HepG2 (cell line): ENCODE data around the gene RRP8. TPM values are rescaled to one million over a fixed set of nuclear protein-coding genes. Genes with fewer than 3 reads are reported as not detected.

Experiments used
- ATAC-seq: fragments of 200-7000 bp; cut with Tn5 transposase; 3 replicates; pipeline ENCODE4 v1.9.1; 2020; ENCODE audit warnings: mild to moderate bottlenecking, moderate library complexity
- BruUV-seq: library from RNA; stranded (reverse); fragments of 400-500 nt; replicated peaks from 2 replicates; lab custom pipeline; 2021; lab: Mats Ljungman, UMichigan
- CTCF ChIA-PET: fragments of 300-600 bp; formaldehyde crosslinking; extraction: SDS; loops from one replicate; lab custom pipeline; 2021; ENCODE audit warnings: low total read pairs, inconsistent platforms, low intra/inter-chr PET ratio; lab: Yijun Ruan, JAX
- POLR2A ChIA-PET: fragments of 350-600 bp; sonication (Branson Sonifier 250); formaldehyde crosslinking; loops from one replicate; lab custom pipeline; 2020; ENCODE audit warnings: antibody characterized with exemption, inconsistent platforms; lab: Yijun Ruan, JAX
- DNase-seq: peaks from one replicate; pipeline ENCODE4 v3.0.0-alpha.2; 2015; ENCODE audit warnings: low spot score
- FAIRE-seq: peaks from 3 replicates; lab custom pipeline; 2011; peaks lifted over from hg19 to GRCh38; lab: Jason Lieb, UNC
- H2AFZ ChIP-seq: one replicate; pipeline ENCODE4 v1.6.1; 2011; ENCODE audit warnings: low read length, inconsistent platforms
- H3K27ac ChIP-seq: fragments of 300-600 bp; 3 replicates; pipeline ENCODE4 v1.8.0; 2011; ENCODE audit warnings: mixed run types, mild to moderate bottlenecking, mixed read lengths, low read length, inconsistent platforms; ENCODE audit not compliant: insufficient read depth; ENCODE audit errors: extremely low read length
- H3K27me3 ChIP-seq, 2 experiments: fragments of 200-600 bp in 1 of 2; 2 replicates in 1 of 2; 3 replicates in 1 of 2; pipeline versions ENCODE4 v1.6.0 to v1.8.0; 2011; ENCODE audit warnings: low read length in 2 of 2, mild to moderate bottlenecking in 2 of 2, moderate library complexity in 2 of 2, inconsistent platforms in 1 of 2; ENCODE audit not compliant: insufficient read depth in 2 of 2, control insufficient read depth in 1 of 2
- H3K36me3 ChIP-seq, 2 experiments: fragments of 200-600 bp in 1 of 2; replicated peaks in 1 of 2; 2 replicates in 1 of 2; 3 replicates in 1 of 2; pipeline versions ENCODE4 v1.5.1 to v1.8.0; 2011; ENCODE audit warnings: low read length in 2 of 2, inconsistent platforms in 1 of 2; ENCODE audit not compliant: insufficient read depth in 2 of 2, control insufficient read depth in 1 of 2
- H3K4me1 ChIP-seq: 2 replicates; pipeline ENCODE4 v1.5.1; 2012; ENCODE audit warnings: low read length, inconsistent platforms; ENCODE audit not compliant: insufficient read depth
- H3K4me2 ChIP-seq: 2 replicates; pipeline ENCODE4 v1.6.0; 2011; ENCODE audit warnings: low read depth, low read length, inconsistent platforms
- H3K4me3 ChIP-seq, 3 experiments: fragments of 200-600 bp in 1 of 3; sonication (generic), shearing (Covaris generic) in 1 of 3; replicated peaks in 1 of 3; 2 replicates each; pipeline ENCODE4 v1.5.1; 2011 to 2016; ENCODE audit warnings: low read length in 3 of 3, inconsistent platforms in 2 of 3, low read depth in 2 of 3, mild to moderate bottlenecking in 2 of 3, control low read depth in 1 of 3, mixed read lengths in 1 of 3; ENCODE audit not compliant: insufficient read depth in 1 of 3
- H3K79me2 ChIP-seq: one replicate; pipeline ENCODE4 v1.6.1; 2011; ENCODE audit warnings: low read length, inconsistent platforms; ENCODE audit not compliant: insufficient read depth
- H3K9ac ChIP-seq: 2 replicates; pipeline ENCODE4 v1.6.0; 2011; ENCODE audit warnings: mild to moderate bottlenecking, low read depth, low read length, inconsistent platforms; ENCODE audit not compliant: insufficient read depth
- H3K9me3 ChIP-seq: 2 replicates; pipeline ENCODE4 v1.5.1; 2012; ENCODE audit warnings: mild to moderate bottlenecking, low read length
- H4K20me1 ChIP-seq: 2 replicates; pipeline ENCODE4 v1.6.0; 2011; ENCODE audit warnings: inconsistent platforms, mild to moderate bottlenecking, low read length, moderate library complexity; ENCODE audit not compliant: insufficient read depth
- CEBPZ ChIP-seq: IDR thresholded peaks from 2 replicates; pipeline ENCODE4 v1.6.1; 2012; ENCODE audit warnings: low read length, improper control_type of control experiment
- GTF2F1 ChIP-seq: fragments of 150-350 bp; IDR thresholded peaks from 2 replicates; pipeline ENCODE4 v1.6.1; 2014; ENCODE audit warnings: low read length
- NFKB2 ChIP-seq: sonication (generic); formaldehyde crosslinking; IDR thresholded peaks from 2 replicates; pipeline ENCODE4 v1.4.0; 2020; ENCODE audit warnings: missing genetic modification reagents, borderline replicate concordance
- ZBTB49 ChIP-seq: sonication (generic); formaldehyde crosslinking; IDR thresholded peaks from 2 replicates; pipeline ENCODE4 v1.4.0; 2020; ENCODE audit warnings: missing genetic modification reagents, borderline replicate concordance
- ZNF205 ChIP-seq: IDR thresholded peaks from 2 replicates; pipeline ENCODE4 v1.6.1; 2018; ENCODE audit warnings: missing biosample characterization, missing genetic modification reagents
- ZNF256 ChIP-seq: sonication (generic); formaldehyde crosslinking; conservative IDR thresholded peaks from 2 replicates; pipeline ENCODE4 v1.4.0; 2020; ENCODE audit warnings: missing genetic modification reagents
- ZNF646 ChIP-seq: sonication (generic); formaldehyde crosslinking; IDR thresholded peaks from 2 replicates; pipeline ENCODE4 v1.9.0; 2021; ENCODE audit warnings: mild to moderate bottlenecking, missing genetic modification reagents
- ZUFSP ChIP-seq: sonication (generic); formaldehyde crosslinking; IDR thresholded peaks from 2 replicates; pipeline ENCODE4 v1.9.0; 2021; ENCODE audit warnings: missing genetic modification reagents, mild to moderate bottlenecking, borderline replicate concordance
- WGBS: methylation state at CpG from one replicate; pipeline ENCODE4 v1.1.6; 2017; ENCODE audit warnings: low lambda C conversion rate; 5-methylcytosine and 5-hydroxymethylcytosine counted together
- in situ Hi-C: cut with HindIII; loops from 2 replicates; pipeline ENCODE4 v1.10.0; 2017; ENCODE audit warnings: low pct_unique_long_range_greater_than_20kb; ENCODE audit not compliant: extremely low pct_ligation_motif_present
- intact Hi-C: fragments of 100-400 bp; cut with micrococcal nuclease; formaldehyde crosslinking; loops from one replicate; pipeline ENCODE4 v1.10.0; 2022; ENCODE audit not compliant: unreplicated experiment
- polyA plus RNA-seq, 8 experiments: library from polyadenylated mRNA; depleted of rRNA in 3 of 8; stranded (reverse) in 7 of 8; unstranded in 1 of 8; fragments of >200 nt; fragmentation: Illumina TruSeq in 4 of 8; extraction: Trizol in 4 of 8; gene quantifications; 2 replicates each; pipeline versions ENCODE4 v1.2.1 to v1.2.3, GENCODE V29; 2011 to 2016; ENCODE audit warnings: low read depth in 4 of 8, missing spikeins in 1 of 8, mixed read lengths in 1 of 8; ENCODE audit not compliant: insufficient read depth in 1 of 8
- total RNA-seq, 5 experiments: library from RNA; depleted of rRNA; stranded (reverse); fragments of >200 nt; fragmentation: Illumina TruSeq; extraction: Trizol; gene quantifications; 2 replicates each; pipeline ENCODE4 v1.2.3, GENCODE V29; 2016; ENCODE audit warnings: low read depth in 1 of 5

Gene RRP8
- total and polyA plus RNA-seq, 2 of the 13 experiments (the other 11 are each of a cell fraction or from before 2014, with no cell fraction given), result 7.2 to 21.6 TPM

- no TSS peak for BruUV-seq
- DNase-seq (no peak), FAIRE-seq (no peak), ATAC-seq (no peak)
- H4K20me1 ChIP-seq, result no peaks in the 10 kb centered on the region
- H2AFZ ChIP-seq, result no peak overlapping the region
- no peak overlapping the region for H3K9ac ChIP-seq
- no peaks in the 10 kb centered on the region for H3K27me3 ChIP-seq
- in situ Hi-C loops, result no loop called here
- H3K4me1 ChIP-seq, result no peaks in the 10 kb centered on the region
- H3K27ac ChIP-seq, result no peak overlapping the region
- POLR2A ChIA-PET, result no interaction called here
- no peaks in the 10 kb centered on the region for H3K79me2 ChIP-seq
- no peak overlapping the region for H3K4me2 ChIP-seq
- peaks cover 16% of the 10 kb centered on the region for H3K9me3 ChIP-seq
- no peaks in the 10 kb centered on the region for H3K36me3 ChIP-seq
- intact Hi-C loops, result no loop called here
- CTCF ChIA-PET, result no interaction called here
- H3K4me3 ChIP-seq, result no peak overlapping the region
- no CpG with 5 or more reads among the region's 2 CpGs for WGBS
- TF ChIP-seq NFKB2, result no peak
- TF ChIP-seq CEBPZ, result no peak
- no peak for TF ChIP-seq GTF2F1
- no peak for TF ChIP-seq ZNF646
- TF ChIP-seq ZBTB49, result no peak
- no peak for TF ChIP-seq ZNF256
- no peak for TF ChIP-seq ZNF205 (CRISPR knock-in tag)
- no peak for TF ChIP-seq ZUFSP
Measured at GRCh38 chr11:6579681-6580080, 23.7 kb downstream of the RRP8 start.
